ENCODE measurements around the gene PRKCH. TPM values are rescaled to one million over a fixed set of nuclear protein-coding genes. Genes with fewer than 3 reads are reported as not detected.

Gene PRKCH
- total RNA-seq, 2 experiments from 2014 or later = 193 to 194 TPM

- intact Hi-C loops (cut with micrococcal nuclease) = loop anchor here (5.0 to 10.0 kb wide), 2 partner anchors 100 to 263 kb away; no protein-coding TSS in a partner anchor
- Mint-ChIP-seq H3K4me3 (no peak overlapping the region), H3K27me3 (no peaks in the 10 kb centered on the region), H3K9me3 (no peaks in the 10 kb centered on the region), H3K4me1 (ENCODE audit: low read depth) (peaks cover 56% of the 10 kb centered on the region), H3K36me3 (ENCODE audit: low read depth) (peaks cover 2% of the 10 kb centered on the region), H3K27ac (no peak overlapping the region)
- CTCF ChIA-PET = interaction anchor here (1.5 to 1.8 kb wide), 2 partner anchors 10 to 96 kb away, joined by 3 to 6 read pairs; no protein-coding TSS in a partner anchor
- POLR2A ChIA-PET = no interaction called here
- ATAC-seq = no peak
- TF ChIP-seq CTCF (IDR thresholded peaks at IDR 0.05) = no peak
- DNase-seq = no peak
Measured at GRCh38 chr14:61571917-61572316, 250.5 kb downstream of the PRKCH start.

GRCh38 chr14:61573321-61573720 lies 251.9 kb downstream of the PRKCH start:
- Mint-ChIP-seq H3K4me3 (no peak overlapping the region), H3K27me3 (no peaks in the 10 kb centered on the region), H3K9me3 (no peaks in the 10 kb centered on the region), H3K36me3 (ENCODE audit: low read depth) (no peaks in the 10 kb centered on the region), H3K4me1 (ENCODE audit: low read depth) (peaks cover 60% of the 10 kb centered on the region), H3K27ac (no peak overlapping the region)
- CTCF ChIA-PET = interaction anchor here (0.7 to 2.2 kb wide), 7 partner anchors 9 to 288 kb away, joined by 3 to 6 read pairs (median 5); no protein-coding TSS in a partner anchor
- POLR2A ChIA-PET = interaction anchor here (0.6 to 1.1 kb wide), 3 partner anchors 12 to 288 kb away, joined by 3 to 4 read pairs (median 3); partner anchors contain the start of gene HIF1A
- no peak for DNase-seq
- intact Hi-C loops (cut with micrococcal nuclease) = loop anchor here (5.0 to 10.0 kb wide), 2 partner anchors 101 to 261 kb away; no protein-coding TSS in a partner anchor
- no peak for ATAC-seq
- TF ChIP-seq CTCF (IDR thresholded peaks at IDR 0.05) = no peak

GRCh38 chr14:61573748-61574513 lies 252.6 kb downstream of the PRKCH start:
- POLR2A ChIA-PET = interaction anchor here (0.6 to 1.1 kb wide), 5 partner anchors 13 to 288 kb away, joined by 3 to 4 read pairs (median 3); partner anchors contain the start of gene HIF1A
- CTCF ChIA-PET = interaction anchor here (1.4 to 2.2 kb wide), 6 partner anchors 8 to 288 kb away, joined by 4 to 6 read pairs (median 6); no protein-coding TSS in a partner anchor
- Mint-ChIP-seq H3K36me3 (ENCODE audit: low read depth) (no peaks in the 10 kb centered on the region), H3K27ac (no peak overlapping the region), H3K27me3 (no peaks in the 10 kb centered on the region), H3K9me3 (no peaks in the 10 kb centered on the region), H3K4me1 (ENCODE audit: low read depth) (peaks cover 62% of the 10 kb centered on the region), H3K4me3 (no peak overlapping the region)
- TF ChIP-seq CTCF (IDR thresholded peaks at IDR 0.05) = no peak
- no peak for ATAC-seq
- no peak for DNase-seq
- intact Hi-C loops (cut with micrococcal nuclease) = loop anchor here (5.0 to 10.0 kb wide), 2 partner anchors 102 to 261 kb away; no protein-coding TSS in a partner anchor

- no peak for TF ChIP-seq CTCF (IDR thresholded peaks at IDR 0.05)
- H3K9me3 Mint-ChIP-seq = no peaks in the 10 kb centered on the region
- no peak for ATAC-seq
- intact Hi-C loops (cut with micrococcal nuclease) = loop anchor here (5.0 to 10.0 kb wide), 2 partner anchors 102 to 260 kb away; no protein-coding TSS in a partner anchor
- POLR2A ChIA-PET = interaction anchor here (1.0 to 1.1 kb wide), 3 partner anchors 13 to 68 kb away, joined by 3 to 4 read pairs (median 3); no protein-coding TSS in a partner anchor
- no peaks in the 10 kb centered on the region for H3K36me3 Mint-ChIP-seq (ENCODE audit: low read depth)
- no peak overlapping the region for H3K27ac Mint-ChIP-seq
- H3K4me1 Mint-ChIP-seq (ENCODE audit: low read depth) = peaks cover 59% of the 10 kb centered on the region
- H3K4me3 Mint-ChIP-seq = no peak overlapping the region
- CTCF ChIA-PET = interaction anchor here (1.4 to 2.2 kb wide), 4 partner anchors 12 to 263 kb away, joined by 5 to 6 read pairs (median 6); no protein-coding TSS in a partner anchor
- H3K27me3 Mint-ChIP-seq = no peaks in the 10 kb centered on the region
- DNase-seq = no peak
Measured at GRCh38 chr14:61574514-61574807, 253.1 kb downstream of the PRKCH start.

- intact Hi-C loops (cut with micrococcal nuclease) = loop anchor here (10.0 kb wide), 1 partner anchor 260 kb away; no protein-coding TSS in a partner anchor
- H3K4me3 Mint-ChIP-seq = no peak overlapping the region
- ChIA-PET POLR2A (no interaction called here), CTCF (no interaction called here)
- peaks cover 55% of the 10 kb centered on the region for H3K4me1 Mint-ChIP-seq (ENCODE audit: low read depth)
- no peak for ATAC-seq
- H3K9me3 Mint-ChIP-seq = no peaks in the 10 kb centered on the region
- no peak for DNase-seq
- H3K27ac Mint-ChIP-seq = no peak overlapping the region
- no peaks in the 10 kb centered on the region for H3K27me3 Mint-ChIP-seq
- no peak for TF ChIP-seq CTCF (IDR thresholded peaks at IDR 0.05)
- no peaks in the 10 kb centered on the region for H3K36me3 Mint-ChIP-seq (ENCODE audit: low read depth)
Measured at GRCh38 chr14:61575126-61575525, 253.7 kb downstream of the PRKCH start.

Data from activated CD8-positive, alpha-beta T cell treated with anti-CD3 and anti-CD28 coated beads for 36 hours (primary cell).